ENCODE data around the gene ANKRD12. TPM values are rescaled to one million over a fixed set of nuclear protein-coding genes. Genes with fewer than 3 reads are reported as not detected.

ANKRD12 gene
- total and polyA plus RNA-seq, 11 donors: 7.7 to 70.9 (median 52.0) TPM

- TF ChIP-seq CTCF (IDR thresholded peaks at IDR 0.05) (no peak), POLR2A (IDR thresholded peaks at IDR 0.05) (no peak)
- no peak for ATAC-seq
- H3K9me3 ChIP-seq: no peaks in the 10 kb centered on the region
- H3K4me1 ChIP-seq: peaks cover 12 to 98% (median 87%) of the 10 kb centered on the region in 12 donors
- peak overlapping the region in 2 of 12 donors; percentile 35 to 62 for H3K27ac ChIP-seq
- no peak overlapping the region for H3K4me3 ChIP-seq
- 45 to 58% (median 55%) methylated on average over 4 of the region's 4 CpGs for WGBS, 4 donors
- H3K27me3 ChIP-seq: no peaks in the 10 kb centered on the region
- peaks cover 0 to 4% (median 0%) of the 10 kb centered on the region in 9 donors for H3K36me3 ChIP-seq
- no peak for DNase-seq
- intact Hi-C loops (cut with DNase I): no loop called here
Observed at GRCh38 chr18:9109523-9109922, 27.1 kb upstream of the ANKRD12 start.

- TF ChIP-seq CTCF (IDR thresholded peaks at IDR 0.05) (no peak), POLR2A (IDR thresholded peaks at IDR 0.05) (no peak)
- WGBS, 4 donors: 42 to 47% (median 44%) methylated on average over 7 of the region's 7 CpGs
Observed at GRCh38 chr18:9113468-9114149, 23.0 kb upstream of the ANKRD12 start.

GRCh38 chr18:9115984-9116383 lies 20.6 kb upstream of the ANKRD12 start:
- no peak overlapping the region for H3K4me3 ChIP-seq
- ATAC-seq: no peak
- peaks cover 16 to 98% (median 78%) of the 10 kb centered on the region in 12 donors for H3K4me1 ChIP-seq
- TF ChIP-seq POLR2A (IDR thresholded peaks at IDR 0.05) (no peak), CTCF (IDR thresholded peaks at IDR 0.05) (no peak)
- intact Hi-C loops (cut with DNase I): loop anchor here in 1 of 10 donors (2.0 kb wide), 1 partner anchor 13 kb away; the partner anchor contains the start of gene NDUFV2
- DNase-seq: no peak
- H3K27me3 ChIP-seq: no peaks in the 10 kb centered on the region
- H3K27ac ChIP-seq: peak overlapping the region in 4 of 12 donors; percentile 51 to 88 (median 82)
- no peaks in the 10 kb centered on the region for H3K9me3 ChIP-seq
- peaks cover 0 to 22% (median 18%) of the 10 kb centered on the region in 9 donors for H3K36me3 ChIP-seq

More at GRCh38 chr18:9113468-9114149, 23.0 kb upstream of the ANKRD12 start:
- ATAC-seq (no peak), DNase-seq (no peak)
- Histone ChIP-seq H3K27ac (peak overlapping the region in 10 of 12 donors; percentile 20 to 88 (median 46)), H3K4me3 (peak overlapping the region in 2 of 12 donors; percentile 6 to 10), H3K9me3 (no peaks in the 10 kb centered on the region), H3K36me3 (peaks cover 0 to 4% (median 0%) of the 10 kb centered on the region in 9 donors), H3K4me1 (peaks cover 13 to 98% (median 86%) of the 10 kb centered on the region in 12 donors), H3K27me3 (no peaks in the 10 kb centered on the region)
- intact Hi-C loops (cut with DNase I): no loop called here

- intact Hi-C loops (cut with DNase I): loop anchor here in 1 of 10 donors (2.0 kb wide), 1 partner anchor 15 kb away; the partner anchor contains the start of gene NDUFV2
- 19 to 23% (median 21%) methylated on average over 5 of the region's 5 CpGs for WGBS, 4 donors
- peak overlapping the region in 11 of 12 donors; percentile 42 to 88 (median 76) for H3K27ac ChIP-seq
- H3K4me1 ChIP-seq: peaks cover 14 to 95% (median 78%) of the 10 kb centered on the region in 12 donors
- H3K36me3 ChIP-seq: peaks cover 0 to 44% (median 32%) of the 10 kb centered on the region in 9 donors
- H3K27me3 ChIP-seq: no peaks in the 10 kb centered on the region
- ATAC-seq (peak in 2 of 4 donors; percentile 6 to 18), DNase-seq (no peak)
- H3K9me3 ChIP-seq: no peaks in the 10 kb centered on the region
- TF ChIP-seq CTCF (IDR thresholded peaks at IDR 0.05): no peak
- TF ChIP-seq POLR2A (IDR thresholded peaks at IDR 0.05): no peak
- H3K4me3 ChIP-seq: peak overlapping the region in 4 of 12 donors; percentile 2 to 37 (median 10)
Observed at GRCh38 chr18:9117980-9118841, 18.4 kb upstream of the ANKRD12 start.

Measured in heart left ventricle (tissue), 16 donors.